Fibroblast of pulmonary artery (primary cell): ENCODE data around the gene RNU5D-1.

Experiments
- DNase-seq: peaks from one replicate; pipeline ENCODE4 v3.0.0-alpha.2; 2010; ENCODE audit warnings: low read depth
- H3K4me3 ChIP-seq: replicated peaks from 2 replicates; pipeline ENCODE4 v1.5.1; 2011; ENCODE audit warnings: low read depth, mild to moderate bottlenecking, control low read depth, low read length, moderate library complexity
- TF ChIP-seq, protein P1 (sequence below): IDR thresholded peaks from 2 replicates; pipeline ENCODE4 v1.5.1; 2011; ENCODE audit warnings: mild to moderate bottlenecking, control low read depth, low read length, inconsistent platforms; ENCODE audit errors: missing control alignments

Gene RNU5D-1

DNA sequence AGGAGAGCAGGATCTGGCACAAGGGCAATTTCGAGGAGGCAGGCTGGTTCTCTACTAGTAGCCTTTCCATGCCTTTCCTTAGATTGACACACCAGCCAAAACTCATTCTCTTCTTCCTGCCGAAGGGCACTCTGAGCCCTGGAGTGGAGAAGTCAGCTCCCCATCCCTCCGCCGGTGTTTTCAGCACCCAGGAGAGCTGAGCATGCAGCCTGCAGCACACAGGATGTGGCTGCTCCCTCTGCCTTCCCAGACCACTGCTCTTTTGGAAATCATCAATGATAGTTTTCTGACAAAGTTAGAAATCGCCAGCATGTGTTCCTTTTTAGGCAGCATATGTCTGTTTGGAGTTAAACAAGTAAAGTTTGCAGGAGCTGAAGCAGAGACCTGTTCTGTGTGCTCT lies 11.7 kb downstream of the RNU5D-1 start:
- no peak for DNase-seq
- no peak overlapping the region for H3K4me3 ChIP-seq
- TF ChIP-seq, protein P1, sequence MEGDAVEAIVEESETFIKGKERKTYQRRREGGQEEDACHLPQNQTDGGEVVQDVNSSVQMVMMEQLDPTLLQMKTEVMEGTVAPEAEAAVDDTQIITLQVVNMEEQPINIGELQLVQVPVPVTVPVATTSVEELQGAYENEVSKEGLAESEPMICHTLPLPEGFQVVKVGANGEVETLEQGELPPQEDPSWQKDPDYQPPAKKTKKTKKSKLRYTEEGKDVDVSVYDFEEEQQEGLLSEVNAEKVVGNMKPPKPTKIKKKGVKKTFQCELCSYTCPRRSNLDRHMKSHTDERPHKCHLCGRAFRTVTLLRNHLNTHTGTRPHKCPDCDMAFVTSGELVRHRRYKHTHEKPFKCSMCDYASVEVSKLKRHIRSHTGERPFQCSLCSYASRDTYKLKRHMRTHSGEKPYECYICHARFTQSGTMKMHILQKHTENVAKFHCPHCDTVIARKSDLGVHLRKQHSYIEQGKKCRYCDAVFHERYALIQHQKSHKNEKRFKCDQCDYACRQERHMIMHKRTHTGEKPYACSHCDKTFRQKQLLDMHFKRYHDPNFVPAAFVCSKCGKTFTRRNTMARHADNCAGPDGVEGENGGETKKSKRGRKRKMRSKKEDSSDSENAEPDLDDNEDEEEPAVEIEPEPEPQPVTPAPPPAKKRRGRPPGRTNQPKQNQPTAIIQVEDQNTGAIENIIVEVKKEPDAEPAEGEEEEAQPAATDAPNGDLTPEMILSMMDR = no peak

DNA sequence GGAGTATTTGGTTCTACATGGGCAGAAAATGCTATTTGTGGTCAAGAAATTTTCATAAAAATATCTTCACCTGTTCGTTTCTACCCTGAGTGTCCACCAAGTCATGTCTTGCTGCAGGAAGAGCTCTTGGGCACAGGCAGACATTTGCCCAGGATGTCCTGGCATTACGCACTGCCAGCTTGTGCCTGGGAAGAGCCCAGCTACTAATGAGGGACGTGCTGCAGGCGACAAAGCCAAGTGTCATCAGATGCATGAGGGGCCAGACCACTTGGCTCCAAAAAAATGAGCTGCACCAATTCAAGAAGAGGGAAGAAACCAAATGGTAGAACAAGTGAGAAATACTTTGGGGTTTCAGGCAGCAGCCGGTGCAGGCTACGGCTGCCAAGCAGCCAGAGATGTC lies 12.9 kb downstream of the RNU5D-1 start:
- DNase-seq = no peak
- H3K4me3 ChIP-seq = no peak overlapping the region
- TF ChIP-seq, protein P1 = no peak

DNA sequence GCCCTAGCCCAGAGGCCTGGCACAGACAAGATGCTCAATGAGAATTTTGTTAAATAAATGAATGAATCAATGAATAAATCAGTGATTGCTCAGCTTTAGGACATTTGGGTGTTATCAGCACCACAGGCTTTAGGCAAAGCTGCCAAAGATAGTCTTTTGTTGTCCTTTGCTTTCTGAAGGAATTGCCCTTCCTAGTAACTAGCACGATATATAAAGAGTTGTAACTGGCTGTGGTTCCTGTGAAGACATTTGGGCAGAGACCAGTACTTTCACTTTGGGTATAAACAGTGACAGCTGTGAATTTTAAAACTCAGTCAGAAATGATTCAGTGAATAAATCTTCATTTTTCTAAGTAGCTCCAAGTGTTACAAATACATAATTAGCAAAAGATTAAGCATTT lies 13.3 kb downstream of the RNU5D-1 start:
- DNase-seq = no peak
- TF ChIP-seq, protein P1 = no peak
- H3K4me3 ChIP-seq = no peak overlapping the region

DNA sequence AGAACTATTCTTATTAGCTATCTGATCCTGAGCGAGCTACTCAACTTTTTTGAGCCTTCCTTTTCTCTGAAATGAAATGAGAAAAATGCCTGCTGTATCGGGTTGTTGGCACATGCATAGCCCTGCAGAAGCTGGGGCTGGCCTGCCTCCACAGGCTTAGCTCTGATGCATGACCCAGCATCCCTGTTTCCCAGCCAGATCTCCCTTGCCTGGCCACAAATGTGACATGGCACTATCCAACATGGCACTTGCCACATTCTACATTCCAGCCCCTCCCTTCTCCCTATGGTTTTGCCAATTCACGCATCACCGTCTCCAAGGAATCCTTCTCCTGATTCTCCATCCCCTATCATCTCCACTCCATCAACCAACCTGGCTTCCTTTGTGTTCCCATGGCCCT lies 13.8 kb downstream of the RNU5D-1 start:
- TF ChIP-seq, protein P1 = no peak
- no peak overlapping the region for H3K4me3 ChIP-seq
- no peak for DNase-seq

DNA sequence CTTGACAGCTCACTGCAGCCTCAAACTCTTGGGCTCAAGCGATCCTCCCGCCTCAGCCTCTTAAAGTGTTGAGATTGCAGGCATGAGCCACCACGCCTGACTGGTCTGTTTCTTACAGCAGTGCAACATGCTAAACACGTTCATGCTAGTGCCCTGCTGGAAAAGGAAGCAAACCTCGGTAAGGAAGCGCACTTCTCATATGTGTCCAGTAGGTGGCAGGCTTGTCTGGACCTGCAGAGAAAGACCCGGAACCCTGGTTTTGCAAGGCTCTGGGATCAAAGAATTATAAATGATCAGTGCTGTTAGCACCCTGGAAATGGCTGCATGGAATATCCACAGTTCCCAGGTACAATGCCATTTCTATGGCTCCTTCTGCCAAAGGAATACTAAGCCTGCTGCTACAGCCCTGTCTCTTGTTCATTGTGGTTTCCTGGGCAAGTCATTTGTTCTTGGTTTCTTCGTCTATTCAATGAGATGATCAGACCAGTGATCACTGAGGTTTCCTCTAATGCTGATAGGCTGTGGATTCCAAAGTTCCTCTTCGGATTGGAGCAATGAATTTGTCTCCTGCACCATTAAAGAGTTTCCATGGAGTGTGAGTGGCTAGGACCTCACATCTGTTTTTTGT lies 15.9 kb downstream of the RNU5D-1 start:
- TF ChIP-seq, protein P1 = peak; percentile 99
- DNase-seq = peak; percentile 85
- no peak overlapping the region for H3K4me3 ChIP-seq

DNA sequence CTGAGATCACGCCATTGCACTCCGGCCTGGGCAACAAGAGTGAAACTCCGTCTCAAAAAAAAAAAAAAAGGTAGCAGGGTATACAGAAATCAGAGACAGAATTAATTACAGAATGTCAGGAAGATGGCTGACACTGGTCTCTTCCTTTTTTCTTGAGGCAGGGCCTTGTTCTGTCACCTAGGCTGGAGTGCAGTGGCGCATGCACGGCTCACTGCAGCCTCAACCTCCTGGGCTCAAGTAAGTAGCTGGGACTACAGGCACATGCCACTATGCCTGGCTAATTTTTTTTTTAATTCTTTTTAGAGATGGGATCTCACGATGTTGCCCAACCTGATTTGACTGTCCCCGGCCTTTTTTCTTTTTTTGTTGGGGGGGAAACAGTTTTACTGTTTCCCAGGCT lies 16.4 kb downstream of the RNU5D-1 start:
- TF ChIP-seq, protein P1 = no peak
- DNase-seq = no peak
- H3K4me3 ChIP-seq = no peak overlapping the region

DNA sequence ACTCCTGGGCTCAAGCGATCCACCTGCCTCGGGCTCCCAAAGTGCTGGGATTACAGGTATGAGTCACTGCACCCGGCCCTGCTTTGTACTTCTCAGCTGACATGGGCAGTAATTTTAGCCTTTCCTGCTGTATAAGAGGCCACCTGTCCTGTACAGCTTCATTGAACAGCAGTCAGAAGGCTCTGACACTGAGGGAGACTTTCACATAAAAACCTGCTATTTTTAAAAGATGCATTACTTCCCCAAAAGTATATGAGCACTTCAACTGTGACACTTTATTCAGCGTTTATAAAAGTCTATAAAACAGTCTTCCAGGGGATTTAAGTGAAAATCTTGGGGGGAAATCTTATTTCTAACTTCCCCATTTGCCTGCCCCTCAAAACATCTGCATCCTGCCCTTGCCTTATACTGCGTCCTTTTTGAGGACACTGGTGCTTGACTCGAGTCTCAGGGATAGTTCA lies 17.6 kb downstream of the RNU5D-1 start:
- DNase-seq = no peak
- TF ChIP-seq, protein P1 = no peak
- H3K4me3 ChIP-seq = no peak overlapping the region
